IMR-90 (cell line): ENCODE measurements around the gene FNDC3B. TPM values are rescaled to one million over a fixed set of nuclear protein-coding genes. Genes with fewer than 3 reads are reported as not detected.

Source experiments
- ATAC-seq: fragments of 200-7000 bp; cut with Tn5 transposase; 2 replicates; pipeline ENCODE4 v1.9.1; 2020; ENCODE audit warnings: low read depth, mild to moderate bottlenecking, moderate library complexity
- BruUV-seq: library from RNA; stranded (reverse); fragments of 400-500 nt; replicated peaks from 2 replicates; lab custom pipeline; 2021; lab: Mats Ljungman, UMichigan
- CTCF ChIA-PET: fragments of 300-600 bp; formaldehyde crosslinking; extraction: SDS; loops from one replicate; lab custom pipeline; 2021; ENCODE audit warnings: antibody characterized with exemption; lab: Yijun Ruan, JAX
- POLR2A ChIA-PET: fragments of 300-600 bp; sonication (Branson Sonifier 250); formaldehyde crosslinking; loops from one replicate; lab custom pipeline; 2022; ENCODE audit warnings: antibody characterized with exemption; ENCODE audit not compliant: unreplicated experiment; lab: Charles Lee
- DNase-seq: peaks from one replicate; pipeline ENCODE4 v3.0.0; 2013
- H2AFZ ChIP-seq: replicated peaks from 2 replicates; pipeline ENCODE3; 2013; ENCODE audit warnings: low read length, mild to moderate bottlenecking; ENCODE audit not compliant: poor library complexity
- H2AK5ac ChIP-seq: 2 replicates; pipeline ENCODE4 v1.6.1; 2013; ENCODE audit warnings: low read depth, low read length, inconsistent platforms
- H2AK9ac ChIP-seq: replicated peaks from 2 replicates; pipeline ENCODE3; 2013; ENCODE audit warnings: mild to moderate bottlenecking, low read depth, low read length, moderate library complexity; ENCODE audit not compliant: poor library complexity
- H2BK120ac ChIP-seq: 2 replicates; pipeline ENCODE4 v1.6.1; 2013; ENCODE audit warnings: low read depth, low read length, inconsistent platforms
- H2BK15ac ChIP-seq: 3 replicates; pipeline ENCODE4 v1.6.1; 2013; ENCODE audit warnings: low read depth, low read length, inconsistent platforms
- H2BK20ac ChIP-seq: 2 replicates; pipeline ENCODE4 v1.6.1; 2013; ENCODE audit warnings: low read depth, mild to moderate bottlenecking, inconsistent platforms, low read length, moderate library complexity
- H2BK5ac ChIP-seq: 2 replicates; pipeline ENCODE4 v1.6.1; 2013; ENCODE audit warnings: mild to moderate bottlenecking, low read depth, low read length, inconsistent platforms; ENCODE audit not compliant: poor library complexity, severe bottlenecking
- H3K14ac ChIP-seq: replicated peaks from 2 replicates; pipeline ENCODE4 v1.6.1; 2013; ENCODE audit warnings: low read depth, low read length, inconsistent platforms
- H3K18ac ChIP-seq: 2 replicates; pipeline ENCODE4 v1.6.1; 2013; ENCODE audit warnings: low read depth, low read length, control low read depth
- H3K23ac ChIP-seq: 2 replicates; pipeline ENCODE4 v1.6.1; 2013; ENCODE audit warnings: low read depth, low read length, inconsistent platforms
- H3K27ac ChIP-seq: 2 replicates; pipeline ENCODE4 v1.5.1; 2013; ENCODE audit warnings: mild to moderate bottlenecking, control low read depth, low read length; ENCODE audit not compliant: insufficient read depth
- H3K27me3 ChIP-seq: 2 replicates; pipeline ENCODE4 v1.6.1; 2013; ENCODE audit warnings: low read length; ENCODE audit not compliant: control insufficient read depth, insufficient read depth
- H3K36me3 ChIP-seq: 2 replicates; pipeline ENCODE4 v1.6.1; 2013; ENCODE audit warnings: low read length, mixed read lengths; ENCODE audit not compliant: control insufficient read depth, insufficient read depth
- H3K4ac ChIP-seq: 2 replicates; pipeline ENCODE4 v1.6.1; 2013; ENCODE audit warnings: low read depth, low read length, inconsistent platforms
- H3K4me1 ChIP-seq: 2 replicates; pipeline ENCODE4 v1.6.1; 2013; ENCODE audit warnings: low read length, mixed read lengths; ENCODE audit not compliant: control insufficient read depth, insufficient read depth
- H3K4me2 ChIP-seq: 2 replicates; pipeline ENCODE4 v1.6.1; 2013; ENCODE audit warnings: low read depth, mild to moderate bottlenecking, control low read depth, low read length, moderate library complexity
- H3K4me3 ChIP-seq: 2 replicates; pipeline ENCODE4 v1.5.1; 2013; ENCODE audit warnings: low read depth, mild to moderate bottlenecking, control low read depth, low read length, moderate library complexity; ENCODE audit not compliant: insufficient read depth
- H3K56ac ChIP-seq: 2 replicates; pipeline ENCODE4 v1.6.1; 2013; ENCODE audit warnings: low read length, inconsistent platforms; ENCODE audit not compliant: insufficient read depth; ENCODE audit errors: extremely low read depth
- H3K79me1 ChIP-seq, 2 experiments: 2 replicates each; pipeline ENCODE4 v1.6.1; 2013; ENCODE audit warnings: low read length in 2 of 2, inconsistent platforms in 1 of 2, low read depth in 1 of 2
- H3K9ac ChIP-seq: 2 replicates; pipeline ENCODE4 v1.6.1; 2013; ENCODE audit warnings: low read depth, low read length, control low read depth
- H3K9me1 ChIP-seq: 2 replicates; pipeline ENCODE4 v1.6.1; 2013; ENCODE audit warnings: low read length, inconsistent platforms; ENCODE audit not compliant: insufficient read depth
- H3K9me3 ChIP-seq: 2 replicates; pipeline ENCODE4 v1.6.1; 2013; ENCODE audit warnings: low read length; ENCODE audit not compliant: control insufficient read depth, insufficient read depth
- H4K20me1 ChIP-seq: 2 replicates; pipeline ENCODE4 v1.6.1; 2013; ENCODE audit warnings: low read length, inconsistent platforms; ENCODE audit not compliant: insufficient read depth
- H4K5ac ChIP-seq: 2 replicates; pipeline ENCODE4 v1.6.1; 2013; ENCODE audit warnings: mild to moderate bottlenecking, low read depth, low read length, control low read depth
- H4K8ac ChIP-seq, 2 experiments: 2 replicates each; pipeline ENCODE4 v1.6.1; 2013; ENCODE audit warnings: low read depth in 2 of 2, low read length in 2 of 2, control low read depth in 1 of 2, inconsistent platforms in 1 of 2
- H4K91ac ChIP-seq: 2 replicates; pipeline ENCODE4 v1.6.1; 2013; ENCODE audit warnings: low read depth, low read length, inconsistent platforms; ENCODE audit not compliant: insufficient read depth
- MAZ ChIP-seq: IDR thresholded peaks from 2 replicates; pipeline ENCODE4 v1.6.1; 2012; ENCODE audit warnings: low read depth, mild to moderate bottlenecking, low read length, improper control_type of control experiment, moderate library complexity, borderline replicate concordance
- RAD21 ChIP-seq: IDR thresholded peaks from 2 replicates; pipeline ENCODE4 v1.6.1; 2012; ENCODE audit warnings: low read length, improper control_type of control experiment
- WGBS, 2 experiments: methylation state at CpG; one replicate each; pipeline versions ENCODE4 v1.1.5 to v1.1.7; 2013; ENCODE audit warnings: missing lambda C conversion rate in 2 of 2; ENCODE audit not compliant: insufficient read length in 1 of 2; ENCODE audit errors: extremely low coverage in 2 of 2; 5-methylcytosine and 5-hydroxymethylcytosine counted together
- dilution Hi-C: fragments of 300-500 bp; cut with HindIII; formaldehyde crosslinking; loops from one replicate; pipeline ENCODE4 v1.14.3; 2018; ENCODE audit warnings: low sequenced_read_pairs; ENCODE audit not compliant: unreplicated experiment
- in situ Hi-C: fragments of 300-500 bp; cut with MboI; formaldehyde crosslinking; loops from 3 replicates; pipeline ENCODE4 v1.14.3; 2019; ENCODE audit warnings: low sequenced_read_pairs, inconsistent platforms, mixed read lengths
- intact Hi-C: fragments of 100-400 bp; cut with micrococcal nuclease; formaldehyde crosslinking; loops from 2 replicates; pipeline ENCODE4 v1.10.0; 2022
- polyA plus RNA-seq, 3 experiments: library from polyadenylated mRNA; depleted of rRNA; stranded (reverse); fragments of >200 nt; gene quantifications; 2 replicates each; pipeline ENCODE4 v1.2.3, GENCODE V29; 2012; ENCODE audit warnings: low replicate concordance in 1 of 3
- total RNA-seq: library from RNA; depleted of rRNA; stranded (reverse); fragments of >200 nt; gene quantifications from 2 replicates; pipeline ENCODE4 v1.2.3, GENCODE V29; 2012

Gene FNDC3B
- total and polyA plus RNA-seq, 2 of the 4 experiments (the other 2 are of a cell fraction) = 23.9 to 150 TPM

GRCh38 chr3:172274906-172275305 lies 235.5 kb downstream of the FNDC3B start:
- Histone ChIP-seq H3K27me3 (no peaks in the 10 kb centered on the region), H3K4me1 (peaks cover 25% of the 10 kb centered on the region), H3K56ac (no peak overlapping the region), H3K18ac (no peak overlapping the region; the same call in 1 of the 2 replicates), H3K9me3 (no peaks in the 10 kb centered on the region), H3K4me3 (no peak overlapping the region), H4K91ac (no peak overlapping the region), H4K20me1 (peaks cover 39% of the 10 kb centered on the region), H3K27ac (no peak overlapping the region), H3K79me1 (peaks cover 28 to 83% of the 10 kb centered on the region in 2 experiments), H3K23ac (no peak overlapping the region), H3K36me3 (peaks cover 12% of the 10 kb centered on the region), H3K4ac (no peak overlapping the region), H2BK120ac (no peak overlapping the region), H2BK5ac (no peak overlapping the region), H3K14ac (no peak overlapping the region), H3K9me1 (peaks cover 18% of the 10 kb centered on the region), H4K5ac (no peak overlapping the region), H2BK15ac (no peak overlapping the region), H3K9ac (no peak overlapping the region), H4K8ac (no peak overlapping the region), H2AK9ac (no peak overlapping the region), H2AK5ac (no peak overlapping the region), H2AFZ (no peak overlapping the region), H3K4me2 (no peak overlapping the region), H2BK20ac (no peak overlapping the region)
- POLR2A ChIA-PET = no interaction called here
- CTCF ChIA-PET = interaction anchor here (0.7 to 1.0 kb wide), 2 partner anchors 58 to 1529 kb away, joined by 3 read pairs; no protein-coding TSS in a partner anchor
- TF ChIP-seq MAZ (no peak), RAD21 (no peak)
- DNase-seq (no peak), ATAC-seq (no peak)
- BruUV-seq = no TSS peak
- dilution Hi-C loops (no loop called here), in situ Hi-C loops (no loop called here), intact Hi-C loops (no loop called here)
- no CpG with 5 or more reads among the region's 2 CpGs for WGBS, 2 experiments
